ENCODE results near the gene PTDSS2. TPM values are rescaled to one million over a fixed set of nuclear protein-coding genes. Genes with fewer than 3 reads are reported as not detected.

Gene PTDSS2
- total and polyA plus RNA-seq, 2 of the 4 experiments (the other 2 are of a cell fraction): 23.5 to 26.6 TPM

GRCh38 chr11:445765-446588 lies 4.1 kb upstream of the PTDSS2 start (continued):
- no peak for TF ChIP-seq MXI1 (IDR thresholded peaks at IDR 0.05; ENCODE audit: borderline replicate concordance, low read depth, low read length)

DNA sequence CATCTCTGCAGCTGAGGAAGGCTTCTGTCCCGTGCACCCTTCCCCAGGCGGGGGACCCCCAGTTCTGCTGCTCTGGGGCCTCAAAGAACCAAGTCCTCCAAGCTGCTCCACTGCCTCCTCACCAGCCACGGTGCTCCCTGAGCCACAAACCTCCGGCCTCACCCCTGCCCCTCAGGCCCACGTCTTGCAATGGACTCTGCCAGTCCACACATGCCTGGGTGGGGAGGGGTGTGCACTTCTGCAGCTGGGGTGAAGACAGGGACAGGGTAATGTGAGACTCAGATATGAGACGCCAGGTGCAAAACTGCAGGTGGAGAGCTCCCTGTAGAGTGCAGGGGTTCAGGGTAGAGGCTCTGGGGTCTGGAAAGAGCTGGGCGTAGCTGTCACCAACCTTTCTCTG lies 3.2 kb upstream of the PTDSS2 start:
- no peak overlapping the region for H2BK15ac ChIP-seq (ENCODE audit: low read depth, low read length)
- DNase-seq: no peak
- H4K91ac ChIP-seq (ENCODE audit: insufficient read depth, low read depth, low read length): no peak overlapping the region
- H2BK5ac ChIP-seq (ENCODE audit: low read depth, low read length, poor library complexity, severe bottlenecking): no peak overlapping the region
- H3K56ac ChIP-seq (ENCODE audit: extremely low read depth, insufficient read depth, low read length): no peak overlapping the region
- H3K9ac ChIP-seq (ENCODE audit: low read depth, low read length): no peak overlapping the region
- no peak overlapping the region for H3K4me3 ChIP-seq (ENCODE audit: insufficient read depth, low read depth, low read length)
- H4K5ac ChIP-seq (ENCODE audit: low read depth, low read length): no peak overlapping the region
- no peak overlapping the region for H2AK9ac ChIP-seq (replicated peaks; ENCODE audit: low read depth, low read length, poor library complexity)
- H3K27me3 ChIP-seq (ENCODE audit: control insufficient read depth, insufficient read depth, low read length): peaks cover 12% of the 10 kb centered on the region; the same call in 1 of the 2 replicates
- H3K18ac ChIP-seq (ENCODE audit: low read depth, low read length): no peak overlapping the region
- POLR2A ChIA-PET (ENCODE audit: unreplicated experiment): no interaction called here
- no peak for ATAC-seq (ENCODE audit: low read depth)
- H3K4ac ChIP-seq (ENCODE audit: low read depth, low read length): no peak overlapping the region
- peaks cover 11% of the 10 kb centered on the region for H4K20me1 ChIP-seq (ENCODE audit: insufficient read depth, low read length)
- TF ChIP-seq CHD1 (IDR thresholded peaks at IDR 0.05; ENCODE audit: low read depth, low read length): no peak
- TF ChIP-seq MXI1 (IDR thresholded peaks at IDR 0.05; ENCODE audit: borderline replicate concordance, low read depth, low read length): no peak
- TF ChIP-seq SMC3 (IDR thresholded peaks at IDR 0.05; ENCODE audit: low read depth, low read length): no peak
- TF ChIP-seq, protein P1, sequence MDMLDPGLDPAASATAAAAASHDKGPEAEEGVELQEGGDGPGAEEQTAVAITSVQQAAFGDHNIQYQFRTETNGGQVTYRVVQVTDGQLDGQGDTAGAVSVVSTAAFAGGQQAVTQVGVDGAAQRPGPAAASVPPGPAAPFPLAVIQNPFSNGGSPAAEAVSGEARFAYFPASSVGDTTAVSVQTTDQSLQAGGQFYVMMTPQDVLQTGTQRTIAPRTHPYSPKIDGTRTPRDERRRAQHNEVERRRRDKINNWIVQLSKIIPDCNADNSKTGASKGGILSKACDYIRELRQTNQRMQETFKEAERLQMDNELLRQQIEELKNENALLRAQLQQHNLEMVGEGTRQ (IDR thresholded peaks at IDR 0.05; ENCODE audit: low read depth, low read length): no peak
- TF ChIP-seq CEBPB (IDR thresholded peaks at IDR 0.05; ENCODE audit: low read depth, low read length): no peak
- TF ChIP-seq MAFK (IDR thresholded peaks at IDR 0.05; ENCODE audit: low read depth, low read length): no peak
- no peak for TF ChIP-seq RFX5 (IDR thresholded peaks at IDR 0.05; ENCODE audit: low read depth, low read length)
- TF ChIP-seq ELK1 (IDR thresholded peaks at IDR 0.05; ENCODE audit: borderline replicate concordance, low read depth, low read length): no peak
- TF ChIP-seq, protein P2, sequence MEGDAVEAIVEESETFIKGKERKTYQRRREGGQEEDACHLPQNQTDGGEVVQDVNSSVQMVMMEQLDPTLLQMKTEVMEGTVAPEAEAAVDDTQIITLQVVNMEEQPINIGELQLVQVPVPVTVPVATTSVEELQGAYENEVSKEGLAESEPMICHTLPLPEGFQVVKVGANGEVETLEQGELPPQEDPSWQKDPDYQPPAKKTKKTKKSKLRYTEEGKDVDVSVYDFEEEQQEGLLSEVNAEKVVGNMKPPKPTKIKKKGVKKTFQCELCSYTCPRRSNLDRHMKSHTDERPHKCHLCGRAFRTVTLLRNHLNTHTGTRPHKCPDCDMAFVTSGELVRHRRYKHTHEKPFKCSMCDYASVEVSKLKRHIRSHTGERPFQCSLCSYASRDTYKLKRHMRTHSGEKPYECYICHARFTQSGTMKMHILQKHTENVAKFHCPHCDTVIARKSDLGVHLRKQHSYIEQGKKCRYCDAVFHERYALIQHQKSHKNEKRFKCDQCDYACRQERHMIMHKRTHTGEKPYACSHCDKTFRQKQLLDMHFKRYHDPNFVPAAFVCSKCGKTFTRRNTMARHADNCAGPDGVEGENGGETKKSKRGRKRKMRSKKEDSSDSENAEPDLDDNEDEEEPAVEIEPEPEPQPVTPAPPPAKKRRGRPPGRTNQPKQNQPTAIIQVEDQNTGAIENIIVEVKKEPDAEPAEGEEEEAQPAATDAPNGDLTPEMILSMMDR (conservative IDR thresholded peaks at IDR 0.05; ENCODE audit: low read depth, low read length): no peak
- no peak for TF ChIP-seq MAZ (IDR thresholded peaks at IDR 0.05; ENCODE audit: borderline replicate concordance, low read depth, low read length)
- TF ChIP-seq BHLHE40 (IDR thresholded peaks at IDR 0.05; ENCODE audit: low read depth, low read length): no peak
- TF ChIP-seq NFE2L2 (IDR thresholded peaks at IDR 0.05; ENCODE audit: low read depth, low read length): no peak
- BruUV-seq (replicated peaks): no TSS peak
- H3K14ac ChIP-seq (replicated peaks; ENCODE audit: low read depth, low read length): no peak overlapping the region
- no peak overlapping the region for H3K23ac ChIP-seq (ENCODE audit: low read depth, low read length)
- no peak overlapping the region for H2BK120ac ChIP-seq (ENCODE audit: low read depth, low read length)
- H2AFZ ChIP-seq (replicated peaks; ENCODE audit: low read length, poor library complexity): no peak overlapping the region
- peaks cover 9% of the 10 kb centered on the region for H3K4me1 ChIP-seq (ENCODE audit: control insufficient read depth, insufficient read depth, low read length)
- CTCF ChIA-PET: no interaction called here
- H3K9me3 ChIP-seq (ENCODE audit: control insufficient read depth, insufficient read depth, low read length): no peaks in the 10 kb centered on the region
- H2AK5ac ChIP-seq (ENCODE audit: low read depth, low read length): no peak overlapping the region
- H4K8ac ChIP-seq (ENCODE audit: low read depth in 2 of 2, low read length in 2 of 2): no peak overlapping the region
- no peak overlapping the region for H3K27ac ChIP-seq (ENCODE audit: insufficient read depth, low read length)
- no peak overlapping the region for H2BK20ac ChIP-seq (ENCODE audit: low read depth, low read length)
- no peaks in the 10 kb centered on the region for H3K36me3 ChIP-seq (ENCODE audit: control insufficient read depth, insufficient read depth, low read length)
- intact Hi-C loops (cut with micrococcal nuclease): loop anchor here (5.0 to 10.0 kb wide), 2 partner anchors 82 to 240 kb away; partner anchors contain the start of genes B4GALNT4, BET1L and RIC8A
- in situ Hi-C loops (cut with MboI; ENCODE audit: low sequenced_read_pairs): no loop called here
- dilution Hi-C loops (cut with HindIII; ENCODE audit: low sequenced_read_pairs, unreplicated experiment): no loop called here
- peaks cover 0 to 21% of the 10 kb centered on the region in 2 experiments; a peak in 3 of 4 replicates for H3K79me1 ChIP-seq (ENCODE audit: low read depth in 1 of 2, low read length in 2 of 2)
- H3K9me1 ChIP-seq (ENCODE audit: insufficient read depth, low read length): no peaks in the 10 kb centered on the region
- WGBS, 2 experiments (ENCODE audit: extremely low coverage in 2 of 2, insufficient read length in 1 of 2): 75% methylated on average over 2 of the region's 7 CpGs; no CpG with 5 or more reads in 1 of the 2 experiments
- H3K4me2 ChIP-seq (ENCODE audit: low read depth, low read length): no peak overlapping the region
